GM18499 (cell line): ENCODE results near the gene PAIP2.
"Not testable (repeated sequence)": the region's sequence is repeated elsewhere in the genome, so short reads cannot be mapped to it uniquely, and the experiment has no call there.

Source experiments
- ATAC-seq: cut with Tn5 transposase; IDR thresholded peaks from one replicate; pipeline ENCODE4 v1.9.1; 2021; ENCODE audit warnings: moderate number of reproducible peaks; ENCODE audit not compliant: insufficient read depth, unreplicated experiment

The PAIP2 gene

GRCh38 chr5:139341689-139342422 lies at the start of gene PAIP2:
TSS of gene PAIP2 (plus strand) at chr5:139341854. CDS start at chr5:139363785, 21,931 bp downstream.
- ATAC-seq, result peak; percentile 82

GRCh38 chr5:139293202-139293506 lies 48.5 kb upstream of the PAIP2 start:
- ATAC-seq, result no peak

- ATAC-seq, result peak; percentile 44
Observed at GRCh38 chr5:139293507-139294373, 47.9 kb upstream of the PAIP2 start, which contains the start of gene MATR3. TSS of gene MATR3 (plus strand) at chr5:139293740. CDS start at chr5:139307416, 13,676 bp downstream.

DNA sequence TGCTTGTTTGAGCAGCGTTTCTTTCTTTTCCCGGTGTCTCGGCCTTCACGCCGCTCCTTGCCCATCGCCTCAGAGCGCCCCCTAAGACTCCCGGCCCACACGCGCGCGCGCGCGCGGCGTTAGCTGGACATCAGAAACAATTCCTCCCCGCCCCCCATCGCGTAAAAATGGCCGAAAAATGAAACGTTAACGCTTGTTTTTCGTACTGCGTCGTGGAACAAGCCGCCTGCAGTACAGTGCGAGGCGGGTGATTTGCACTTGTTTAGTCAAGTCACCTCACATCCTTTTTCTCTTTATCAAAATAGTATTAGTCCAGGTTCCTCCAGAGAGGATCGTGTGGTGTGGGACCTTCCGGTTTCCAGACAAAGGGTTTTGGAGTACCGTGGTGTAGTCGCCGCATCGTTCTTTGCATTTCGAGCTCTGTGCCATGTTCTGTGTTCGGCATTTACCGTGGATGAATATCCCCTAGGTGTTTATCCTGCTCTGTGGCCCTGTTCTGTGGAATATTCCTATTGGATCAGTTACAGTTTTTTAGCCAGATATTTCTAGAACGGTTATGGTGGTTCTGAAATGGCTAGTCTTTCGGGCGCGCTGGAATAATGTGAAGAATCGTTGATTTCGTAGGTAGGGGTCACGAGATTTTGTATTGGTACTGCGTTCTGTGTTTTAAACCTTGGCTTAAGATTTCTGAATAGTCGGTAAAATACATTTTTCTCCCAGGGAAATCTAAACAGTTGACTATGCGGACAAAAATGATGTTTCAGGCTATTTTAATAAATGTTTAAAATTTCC lies 47.1 kb upstream of the PAIP2 start:
- ATAC-seq, result no peak

GRCh38 chr5:139295346-139296057 lies 46.2 kb upstream of the PAIP2 start:
- no peak for ATAC-seq

DNA sequence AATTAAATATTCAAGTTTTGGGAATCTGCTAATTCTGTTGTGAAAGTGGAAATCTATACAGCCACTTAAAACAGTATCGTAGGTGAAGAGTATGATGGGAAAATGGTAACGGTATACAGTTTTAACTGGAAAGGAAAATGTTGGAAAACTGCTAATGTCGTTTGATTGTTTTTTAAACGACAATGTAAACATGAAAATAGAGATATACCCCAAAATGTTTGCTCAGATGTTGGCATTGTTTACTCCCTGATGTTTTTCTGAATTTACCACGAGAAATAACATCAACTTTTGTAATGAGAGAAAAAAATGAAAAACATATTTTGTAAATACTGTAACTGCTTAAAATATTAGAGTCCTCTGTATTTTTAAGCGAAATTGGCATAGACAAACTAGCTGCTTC lies 45.5 kb upstream of the PAIP2 start:
- ATAC-seq, result no peak

- ATAC-seq, result no peak
Observed at GRCh38 chr5:139296862-139297326, 44.8 kb upstream of the PAIP2 start.

DNA sequence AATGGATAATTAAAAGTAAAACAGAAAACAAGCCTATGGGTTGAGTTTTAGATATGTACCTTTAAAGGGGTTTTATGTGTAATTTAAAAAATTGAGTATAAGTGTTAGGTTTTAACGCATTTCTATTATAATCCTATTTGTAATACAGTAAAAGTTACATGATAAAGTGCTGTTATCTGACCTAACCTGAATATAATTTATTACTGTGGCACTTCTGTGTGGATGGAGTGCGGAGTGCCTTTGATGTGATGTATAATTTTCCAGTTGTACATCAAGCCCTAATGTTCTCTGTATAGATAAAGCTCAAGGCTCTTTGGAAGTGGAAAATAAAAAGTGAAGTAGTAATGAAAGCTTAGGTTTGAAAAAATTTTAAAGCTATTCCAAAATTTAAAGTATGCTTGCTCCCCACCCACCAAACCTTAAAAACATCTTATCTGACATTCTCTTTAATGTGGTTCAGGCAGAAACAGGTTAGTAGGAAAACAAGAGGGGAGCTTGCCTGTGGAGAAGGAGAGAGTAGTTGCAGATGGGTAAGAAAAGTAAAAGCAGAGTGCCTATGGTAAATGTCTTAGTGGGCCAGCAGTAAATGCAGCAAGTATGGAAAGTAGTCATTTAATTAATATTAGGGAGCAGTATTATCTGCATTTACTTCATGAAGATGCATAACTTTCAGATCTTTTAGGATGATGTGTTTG lies 44.1 kb upstream of the PAIP2 start:
- no peak for ATAC-seq

DNA sequence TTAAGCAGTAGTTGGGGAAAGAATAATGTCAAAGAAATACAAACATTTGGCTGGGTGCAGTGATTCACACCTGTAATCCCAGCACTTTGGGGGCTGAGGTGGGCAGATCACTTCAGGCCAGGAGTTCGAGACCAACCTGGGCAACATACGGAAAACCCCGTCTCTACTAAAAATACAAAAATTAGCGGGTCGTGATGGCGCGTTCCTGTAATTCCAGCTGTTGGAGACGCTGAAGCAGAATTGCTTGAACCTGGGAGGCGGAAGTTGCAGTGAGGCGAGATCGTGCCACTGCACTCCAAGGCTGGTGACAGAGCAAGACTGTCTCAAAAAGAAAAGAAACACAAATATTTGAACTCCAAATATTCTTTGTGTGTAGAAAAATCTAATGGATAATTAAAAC lies 43.4 kb upstream of the PAIP2 start:
- no peak for ATAC-seq

DNA sequence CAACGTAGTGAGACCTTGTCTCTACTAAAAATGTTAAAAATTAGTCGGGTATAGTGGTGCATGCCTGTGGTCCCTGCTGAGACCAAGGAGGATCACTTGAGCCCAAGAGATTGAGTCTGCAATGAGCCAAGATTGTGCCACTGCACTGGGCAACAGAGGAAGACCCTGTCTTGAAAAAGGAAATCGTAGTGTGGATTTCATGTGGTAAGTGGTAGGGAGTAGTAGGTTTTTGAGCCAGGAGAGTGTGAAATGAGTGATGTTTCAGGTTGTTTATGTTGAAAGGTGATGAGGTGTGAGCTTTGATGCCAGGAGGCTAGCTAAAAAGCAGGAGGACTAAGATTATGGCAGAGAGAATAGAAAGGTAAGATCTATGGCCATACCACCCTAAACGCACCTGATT lies 42.2 kb upstream of the PAIP2 start:
- no peak for ATAC-seq

DNA sequence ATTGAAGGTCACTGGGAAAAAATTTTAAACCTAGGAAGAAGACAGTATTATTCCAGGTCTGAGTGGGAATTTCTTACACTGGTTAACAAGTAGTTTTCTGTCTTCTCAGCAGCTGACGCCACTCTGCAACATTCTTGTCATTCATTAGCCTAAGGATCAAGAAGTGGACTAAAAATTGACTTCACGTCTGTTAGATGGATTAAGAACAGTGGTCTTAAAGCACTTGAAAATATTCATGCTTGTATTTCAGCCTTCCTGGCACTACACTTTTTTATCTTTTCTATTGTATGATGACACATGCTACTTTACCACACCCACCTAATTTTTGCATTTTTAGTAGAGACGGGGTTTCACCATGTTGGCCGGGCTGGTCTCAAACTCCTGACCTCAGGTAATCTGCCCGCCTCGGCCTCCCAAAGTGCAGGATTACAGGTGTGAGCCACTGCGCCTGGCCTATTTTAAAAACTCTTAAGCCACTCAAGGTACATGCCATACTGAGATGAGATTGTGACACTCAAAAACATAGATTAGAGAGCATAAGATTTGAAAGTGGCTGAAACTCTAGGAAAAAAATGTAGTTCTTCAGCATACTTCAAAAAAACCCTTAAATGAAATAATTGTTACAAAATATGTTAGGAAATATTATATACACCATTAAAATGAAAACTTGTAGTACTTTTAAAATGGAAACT lies 39.7 kb upstream of the PAIP2 start:
- no peak for ATAC-seq

DNA sequence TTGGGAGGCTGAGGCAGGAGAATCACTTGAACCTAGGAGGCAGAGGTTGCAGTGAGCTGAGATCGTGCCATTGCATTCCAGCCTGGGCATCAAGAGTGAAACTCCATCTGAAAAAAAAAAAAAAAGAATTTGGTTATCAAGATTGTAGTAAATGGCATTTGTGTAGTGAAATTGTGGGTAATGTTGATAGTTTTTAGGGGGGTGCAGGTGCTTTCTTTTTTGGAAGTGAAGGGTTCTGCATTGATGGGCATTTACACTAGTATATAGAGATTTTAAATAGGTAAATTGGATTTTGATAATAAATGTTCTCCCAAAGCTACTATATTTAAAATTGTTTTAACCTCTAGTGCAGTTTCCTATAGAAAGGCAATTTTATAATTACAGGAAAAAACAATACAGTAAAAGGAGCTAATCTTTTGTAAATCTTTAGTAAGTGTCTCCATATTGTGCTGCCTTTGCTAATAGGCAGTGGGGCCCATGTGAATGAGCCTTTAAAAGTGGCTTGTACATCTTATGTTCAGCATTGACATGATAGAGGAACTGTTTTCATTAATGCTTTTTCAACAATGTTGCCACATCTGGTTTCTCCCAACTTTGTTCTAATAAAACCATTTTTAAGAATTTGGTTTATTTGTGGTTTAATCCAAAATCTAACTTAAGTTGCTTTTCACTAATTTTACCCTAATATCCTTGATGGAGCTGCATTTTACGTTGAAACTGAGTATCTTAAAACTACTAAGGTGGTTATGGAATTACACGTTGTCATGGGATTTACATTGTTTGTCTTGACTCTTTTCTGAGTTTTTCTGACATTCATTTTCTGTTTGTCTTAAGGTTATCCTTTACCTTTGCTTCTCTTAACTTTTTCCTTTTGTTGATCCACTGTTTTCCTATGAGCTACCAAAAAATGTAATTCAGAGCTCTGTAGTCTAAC lies 37.0 kb upstream of the PAIP2 start:
- ATAC-seq, result no peak

DNA sequence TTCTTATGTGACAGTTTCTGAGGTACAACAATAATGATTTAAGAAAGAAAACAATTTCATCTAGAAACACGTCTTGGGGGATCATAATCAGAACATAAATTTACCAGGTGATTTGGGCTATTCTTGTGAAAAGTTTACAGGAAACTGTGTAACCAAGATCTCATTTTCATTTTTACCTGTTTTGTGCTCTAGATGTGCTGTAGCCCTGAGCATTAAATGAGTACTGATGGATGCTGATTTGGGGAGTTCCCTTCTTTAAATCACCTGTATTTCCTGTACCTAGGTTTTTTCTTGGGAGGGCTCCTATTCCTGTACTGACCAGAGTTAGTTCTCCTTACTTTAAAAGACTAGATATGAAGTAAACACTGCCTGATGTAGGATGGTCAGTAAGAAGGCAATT lies 35.5 kb upstream of the PAIP2 start:
- no peak for ATAC-seq

DNA sequence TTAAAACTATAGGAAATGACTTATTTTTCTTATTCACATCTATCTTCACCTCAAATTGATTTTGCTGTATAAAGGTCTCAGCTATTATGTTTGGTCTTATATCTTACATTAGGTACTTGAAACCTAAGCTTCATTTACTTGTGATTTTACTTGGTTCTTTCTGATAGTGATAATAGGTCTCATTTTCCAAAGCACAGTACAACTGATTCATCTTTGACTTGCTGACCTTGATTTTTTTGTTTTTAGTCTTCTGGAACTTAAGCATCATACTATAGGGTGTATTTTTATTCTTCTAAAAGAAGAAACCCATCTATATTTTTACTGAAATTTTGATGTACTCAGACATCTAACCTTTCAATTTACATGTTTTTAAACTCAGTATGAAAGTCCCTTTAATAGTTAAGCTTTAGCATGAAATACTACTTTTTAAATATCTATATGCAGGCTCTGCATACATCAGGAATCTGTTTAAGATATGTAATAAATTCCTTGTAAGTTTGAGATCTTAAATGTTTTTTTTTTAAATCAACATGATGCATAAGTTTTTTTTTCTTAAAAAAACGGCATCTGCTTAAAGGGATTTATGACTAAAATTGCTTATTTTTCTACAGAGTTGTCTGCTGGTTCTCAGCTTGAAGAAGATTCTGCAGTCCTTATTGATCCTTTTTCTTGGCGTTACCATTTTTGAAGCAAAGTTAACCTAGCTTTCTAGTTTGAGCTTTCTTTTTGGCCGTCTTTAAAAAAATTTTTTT lies 34.9 kb upstream of the PAIP2 start:
- no peak for ATAC-seq

DNA sequence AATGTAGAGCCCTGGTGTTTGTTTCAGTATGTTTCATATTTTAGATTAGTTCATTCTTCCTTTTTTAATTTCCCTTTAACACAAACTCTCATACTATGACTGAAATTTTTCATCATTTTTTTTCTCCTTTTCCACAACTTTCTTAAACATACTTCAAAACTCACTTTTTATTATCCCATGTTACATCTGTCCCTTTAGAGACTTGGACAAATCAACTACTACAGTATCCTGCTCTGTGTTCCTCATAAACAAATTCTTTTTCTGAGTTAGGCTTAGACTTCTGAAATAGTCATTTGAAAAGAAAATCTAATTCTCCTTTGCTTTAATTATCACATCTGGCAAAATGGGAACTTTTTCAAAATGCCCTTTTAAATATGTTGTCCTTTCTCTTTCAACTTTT lies 32.9 kb upstream of the PAIP2 start:
- no peak for ATAC-seq

- not testable (repeated sequence) for ATAC-seq
Observed at GRCh38 chr5:139310715-139311186, 30.9 kb upstream of the PAIP2 start.

GRCh38 chr5:139312075-139312474 lies 29.6 kb upstream of the PAIP2 start:
- ATAC-seq, result no peak
